GM12891 (cell line): ENCODE data around the gene PPM1M.

Experiments used
- DNase-seq: peaks from one replicate; pipeline ENCODE4 v3.0.0; 2011; ENCODE audit warnings: low spot score; ENCODE audit not compliant: insufficient read length
- FAIRE-seq: peaks from 2 replicates; lab custom pipeline; 2011; peaks lifted over from hg19 to GRCh38; lab: Jason Lieb, UNC
- PAX5 ChIP-seq: IDR thresholded peaks from 2 replicates; pipeline ENCODE4 v1.6.1; 2011; ENCODE audit warnings: low read length, moderate library complexity, mild to moderate bottlenecking; ENCODE audit not compliant: insufficient read depth, severe bottlenecking
- POLR2A ChIP-seq: IDR thresholded peaks from 2 replicates; pipeline ENCODE4 v1.6.1; 2011; ENCODE audit warnings: low read depth, low read length, control low read depth
- POLR2AphosphoS5 ChIP-seq: IDR thresholded peaks from 2 replicates; pipeline ENCODE4 v1.6.1; 2011; ENCODE audit warnings: low read depth, low read length, control low read depth
- POU2F2 ChIP-seq: IDR thresholded peaks from 2 replicates; pipeline ENCODE4 v1.6.1; 2011; ENCODE audit warnings: low read depth, mild to moderate bottlenecking, control low read depth, low read length, moderate library complexity
- SPI1 ChIP-seq: IDR thresholded peaks from 2 replicates; pipeline ENCODE4 v1.6.1; 2011; ENCODE audit warnings: low read depth, low read length, control low read depth
- TAF1 ChIP-seq: IDR thresholded peaks from 2 replicates; pipeline ENCODE4 v1.6.1; 2011; ENCODE audit warnings: low read depth, low read length, control low read depth

PPM1M gene

DNA sequence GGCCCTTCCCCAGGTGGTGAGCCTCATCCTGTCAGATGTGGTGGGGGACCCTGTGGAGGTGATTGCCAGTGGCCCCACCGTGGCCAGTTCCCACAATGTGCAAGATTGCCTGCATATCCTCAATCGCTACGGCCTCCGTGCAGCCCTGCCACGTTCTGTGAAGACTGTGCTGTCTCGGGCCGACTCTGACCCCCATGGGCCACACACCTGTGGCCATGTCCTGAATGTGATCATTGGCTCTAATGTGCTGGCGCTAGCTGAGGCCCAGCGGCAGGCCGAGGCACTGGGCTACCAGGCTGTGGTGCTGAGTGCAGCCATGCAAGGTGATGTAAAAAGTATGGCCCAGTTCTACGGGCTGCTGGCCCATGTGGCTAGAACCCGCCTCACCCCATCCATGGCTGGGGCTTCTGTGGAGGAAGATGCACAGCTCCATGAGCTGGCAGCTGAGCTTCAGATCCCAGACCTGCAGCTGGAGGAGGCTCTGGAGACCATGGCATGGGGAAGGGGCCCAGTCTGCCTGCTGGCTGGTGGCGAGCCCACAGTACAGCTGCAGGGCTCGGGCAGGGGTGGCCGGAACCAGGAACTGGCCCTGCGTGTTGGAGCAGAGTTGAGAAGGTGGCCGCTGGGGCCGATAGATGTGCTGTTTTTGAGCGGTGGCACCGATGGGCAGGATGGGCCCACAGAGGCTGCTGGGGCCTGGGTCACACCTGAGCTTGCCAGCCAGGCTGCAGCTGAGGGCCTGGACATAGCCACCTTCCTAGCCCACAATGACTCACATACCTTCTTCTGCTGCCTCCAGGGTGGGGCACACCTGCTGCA, 46.9 kb downstream of the PPM1M start:
- DNase-seq = no peak
- TF ChIP-seq POLR2AphosphoS5 (no peak), TAF1 (no peak), POLR2A (no peak), PAX5 (no peak), SPI1 (no peak), POU2F2 (no peak)
- no peak for FAIRE-seq

DNA sequence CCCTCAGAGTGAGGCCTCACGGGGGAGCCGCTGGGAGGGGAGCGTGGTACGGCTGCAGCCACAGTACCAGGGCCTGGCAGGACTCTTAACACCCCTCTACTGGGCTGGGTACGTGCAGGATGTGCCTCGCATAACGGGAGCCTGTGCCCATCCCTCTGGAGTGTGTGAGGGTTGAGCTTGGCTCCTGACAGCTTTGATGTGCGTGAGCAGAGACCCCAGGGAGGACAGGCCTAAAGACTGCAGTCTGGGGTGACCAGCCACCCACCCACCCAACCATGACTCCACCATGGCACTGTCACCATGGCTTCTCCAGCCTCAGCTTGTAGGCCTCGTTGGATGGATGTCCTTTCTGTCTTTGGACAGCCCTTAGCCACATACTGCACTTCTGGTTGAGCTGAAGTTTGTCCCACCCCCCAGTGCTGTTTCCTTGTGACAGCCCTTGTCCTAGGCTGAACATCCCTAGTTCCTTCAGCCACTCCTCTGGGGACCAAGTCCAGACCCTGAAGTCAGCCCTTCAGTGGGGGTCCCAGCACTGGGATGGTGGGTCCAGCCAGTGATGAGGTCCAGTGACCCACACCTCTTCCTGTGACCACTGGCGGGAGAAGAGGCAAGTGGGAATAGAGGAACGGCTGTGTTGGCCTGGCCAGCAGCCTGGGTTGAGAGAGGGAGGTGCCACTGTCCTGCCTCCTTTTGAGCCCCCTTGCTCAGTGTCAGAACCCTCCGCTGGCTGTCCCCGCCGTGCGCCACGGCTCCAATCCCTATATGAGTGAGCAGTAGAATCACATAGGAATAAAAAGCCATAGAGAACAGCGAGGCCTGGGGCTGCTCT, 48.1 kb downstream of the PPM1M start:
- FAIRE-seq = no peak
- no peak for TF ChIP-seq TAF1
- no peak for TF ChIP-seq POLR2A
- no peak for TF ChIP-seq PAX5
- no peak for TF ChIP-seq POU2F2
- TF ChIP-seq POLR2AphosphoS5 = no peak
- no peak for TF ChIP-seq SPI1
- no peak for DNase-seq

DNA sequence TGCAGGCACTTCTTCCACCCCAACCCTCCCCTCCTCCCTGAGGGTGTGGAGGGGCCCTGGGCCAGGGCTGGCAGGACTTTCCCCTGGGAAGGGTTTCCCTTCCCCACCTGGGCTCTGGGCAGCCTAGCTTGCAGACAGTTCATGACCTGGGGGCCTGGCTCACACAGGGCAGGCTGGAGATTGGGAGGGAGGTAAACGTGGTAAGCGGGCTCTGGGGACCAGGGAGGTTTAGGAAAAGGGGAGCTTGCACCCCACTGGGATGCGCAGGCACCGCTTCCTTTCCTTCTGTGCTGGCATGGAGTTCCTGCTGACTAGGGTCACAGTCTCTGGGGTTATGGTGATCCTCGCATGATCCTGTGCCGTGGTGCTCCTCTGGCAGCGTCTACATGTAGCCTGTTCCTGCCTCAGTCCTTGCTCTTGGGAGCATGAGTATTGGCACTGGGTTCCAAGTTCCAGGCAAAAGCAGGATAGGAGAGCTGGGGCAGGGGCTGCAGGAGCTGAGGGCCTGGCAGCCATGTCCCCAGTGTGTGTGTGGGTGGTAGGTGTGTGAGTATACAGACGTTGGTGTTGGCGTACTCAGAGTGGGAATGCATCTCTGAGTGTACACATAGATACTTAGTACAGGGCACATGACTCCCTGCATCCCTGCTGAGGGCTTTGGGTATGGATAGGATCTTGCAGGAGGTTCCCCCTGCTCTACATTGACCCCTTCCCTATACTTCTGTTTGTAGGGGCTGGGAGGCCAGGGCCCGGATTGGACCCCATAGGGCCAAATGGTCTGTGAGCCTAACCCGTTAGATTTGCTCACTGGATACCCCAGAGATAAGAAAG, 49.0 kb downstream of the PPM1M start:
- TF ChIP-seq SPI1 (no peak), POLR2AphosphoS5 (no peak), POLR2A (no peak), PAX5 (no peak), POU2F2 (no peak), TAF1 (no peak)
- FAIRE-seq (no peak), DNase-seq (no peak)

DNA sequence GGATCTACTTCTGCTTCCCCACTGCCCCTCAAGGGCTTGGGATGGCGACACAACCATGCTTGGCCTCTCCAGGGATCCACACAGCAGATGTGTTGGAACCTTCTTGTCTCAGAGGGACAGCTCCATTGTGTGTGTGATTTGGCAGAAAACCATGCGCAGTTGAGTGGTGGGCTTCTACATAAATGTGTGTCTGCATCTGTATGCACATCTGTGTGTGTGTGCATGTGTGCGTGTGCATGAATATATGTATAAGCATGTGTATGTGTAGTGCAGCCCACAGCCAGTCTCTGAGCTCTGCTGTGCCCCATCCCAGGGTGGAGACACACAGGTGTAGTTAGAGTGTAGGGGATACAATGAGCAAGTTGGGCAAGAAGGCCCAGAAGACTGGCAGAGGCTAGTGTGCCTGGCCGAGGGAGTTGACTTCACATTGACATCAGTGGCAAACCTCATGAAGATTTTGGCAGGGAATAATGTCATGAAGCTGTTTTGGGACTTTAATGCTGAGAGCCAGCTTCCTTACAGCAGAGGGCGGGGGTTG, 50.2 kb downstream of the PPM1M start:
- no peak for FAIRE-seq
- TF ChIP-seq POU2F2 (no peak), SPI1 (no peak), TAF1 (no peak), POLR2AphosphoS5 (no peak), POLR2A (no peak), PAX5 (no peak)
- no peak for DNase-seq

DNA sequence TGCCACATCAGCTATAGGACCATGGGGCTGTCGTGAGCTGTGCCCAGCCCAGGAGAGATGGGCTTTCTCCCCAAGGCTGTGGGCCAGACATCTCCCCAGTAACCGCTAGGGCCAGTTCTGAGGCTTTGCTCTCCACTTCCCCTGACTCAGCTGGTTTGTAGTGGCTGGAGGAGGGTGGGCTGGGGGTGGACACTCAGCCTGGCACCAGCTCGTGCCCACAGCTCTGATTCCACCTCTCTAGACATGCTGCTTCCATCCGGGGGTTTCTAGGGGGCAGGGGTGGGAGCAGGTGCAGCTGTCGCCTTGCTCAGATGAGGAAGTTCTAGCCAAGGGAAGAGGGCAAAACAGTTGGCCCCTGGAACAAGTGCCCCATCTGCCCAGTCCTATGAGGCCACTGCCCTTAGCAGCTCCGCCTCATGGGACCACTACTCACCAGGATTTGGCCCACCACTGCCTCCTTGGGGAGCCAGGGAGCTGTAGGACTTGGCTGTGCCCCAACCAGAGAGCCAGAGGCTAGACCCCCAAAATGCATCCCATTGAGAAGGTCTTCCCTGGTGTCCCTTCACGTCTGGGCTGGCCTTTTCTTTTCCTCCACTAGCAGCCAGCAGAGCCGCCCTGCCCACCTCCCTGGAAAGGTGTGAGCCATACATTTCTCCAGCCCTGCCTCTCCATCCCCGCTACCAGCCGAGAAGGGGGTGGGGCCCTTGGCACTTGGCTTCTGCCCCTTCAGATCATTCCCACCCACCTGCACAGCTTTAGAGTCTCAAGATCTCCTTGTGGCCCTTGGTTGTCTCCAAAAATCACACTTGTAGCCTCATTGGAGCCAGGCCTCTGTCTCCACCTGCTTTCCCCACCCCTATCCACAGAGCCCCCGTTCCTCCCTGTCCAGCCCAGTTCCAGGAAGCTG, 51.9 kb downstream of the PPM1M start:
- DNase-seq = no peak
- TF ChIP-seq SPI1 = no peak
- TF ChIP-seq PAX5 = no peak
- TF ChIP-seq POLR2A = no peak
- no peak for TF ChIP-seq TAF1
- no peak for TF ChIP-seq POLR2AphosphoS5
- no peak for FAIRE-seq

DNA sequence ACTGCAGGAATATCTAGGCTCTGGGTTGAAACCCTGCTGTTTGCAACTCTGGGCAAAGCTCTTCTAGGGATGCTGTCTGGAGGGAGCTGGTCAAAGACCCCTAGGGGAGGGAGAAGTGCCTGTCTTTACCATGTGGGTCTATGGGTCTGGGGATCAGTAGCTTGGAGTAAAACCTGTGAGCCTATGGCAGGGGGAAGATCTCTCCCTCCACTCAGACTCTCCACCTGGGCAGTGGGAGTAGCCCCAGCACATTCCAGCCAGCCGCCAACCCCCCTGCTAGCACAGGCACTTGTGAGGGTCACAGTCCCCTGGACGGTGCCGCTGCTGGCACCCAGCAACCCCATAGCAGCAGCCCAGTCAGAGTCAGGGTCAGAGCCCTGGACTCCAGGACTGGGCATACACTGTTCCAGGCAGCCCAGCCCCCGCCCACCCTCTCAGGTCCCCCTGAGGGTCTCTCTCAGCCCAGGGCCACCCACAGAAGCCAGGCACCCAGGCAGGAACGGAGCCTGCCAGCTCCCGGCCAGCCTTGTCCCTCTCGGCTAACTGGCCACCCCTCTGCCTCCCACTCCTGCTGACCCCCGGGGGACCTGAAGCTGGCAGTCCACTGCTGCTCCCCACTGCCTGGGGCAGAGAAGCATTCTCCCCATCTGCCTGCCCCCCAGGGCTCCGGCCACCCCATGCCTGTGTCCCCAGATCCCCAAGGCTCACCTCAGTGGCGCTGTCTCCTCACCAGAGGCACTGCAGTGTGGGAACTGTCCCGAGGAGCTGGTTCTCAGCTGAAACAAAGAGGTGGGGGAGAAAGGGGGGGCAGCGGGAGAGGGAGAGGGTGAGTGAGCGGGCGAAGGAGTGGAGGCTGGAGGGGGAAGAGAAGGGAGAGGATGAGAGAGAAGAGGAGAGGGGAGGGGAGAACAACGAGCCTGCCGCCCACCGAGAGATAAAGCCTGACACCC, 52.9 kb downstream of the PPM1M start:
- no peak for TF ChIP-seq SPI1
- TF ChIP-seq TAF1 = no peak
- TF ChIP-seq POU2F2 = no peak
- TF ChIP-seq POLR2A = no peak
- TF ChIP-seq POLR2AphosphoS5 = no peak
- no peak for TF ChIP-seq PAX5
- DNase-seq (no peak), FAIRE-seq (no peak)

DNA sequence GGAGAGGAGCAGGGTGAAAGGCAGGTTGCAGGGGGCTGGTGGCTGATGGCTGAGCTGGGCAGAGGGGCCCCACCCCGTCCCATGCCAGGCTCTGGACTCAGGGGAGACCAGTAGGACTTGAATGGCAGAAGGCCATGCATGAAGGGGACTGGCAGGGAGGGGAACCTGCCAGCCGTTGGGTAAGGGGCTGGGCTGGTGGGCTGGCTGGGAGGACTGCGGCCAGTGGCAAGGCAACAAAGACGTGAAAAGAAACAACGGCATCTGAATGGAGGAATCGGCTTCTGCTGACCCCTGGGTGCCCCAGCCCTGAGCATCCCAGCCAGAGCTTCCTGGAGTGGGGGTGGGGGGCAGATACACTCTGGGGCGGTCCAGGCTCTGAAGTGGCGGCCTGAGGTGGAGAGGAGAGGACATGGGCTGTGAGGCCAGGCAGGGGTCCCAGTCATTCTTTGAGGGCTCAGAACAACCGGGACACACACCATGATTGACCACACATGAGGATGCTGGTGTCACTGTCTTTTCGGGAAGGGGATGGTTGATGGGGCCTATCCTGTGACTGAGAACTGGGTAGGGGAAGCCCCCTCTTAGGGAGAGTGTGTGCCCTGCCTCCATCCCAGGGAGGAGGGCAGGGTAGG, 53.8 kb downstream of the PPM1M start:
- no peak for FAIRE-seq
- TF ChIP-seq POU2F2 = no peak
- TF ChIP-seq PAX5 = no peak
- TF ChIP-seq POLR2A = no peak
- TF ChIP-seq SPI1 = no peak
- no peak for TF ChIP-seq POLR2AphosphoS5
- no peak for TF ChIP-seq TAF1
- DNase-seq = no peak
